ENCODE measurements around the gene ITGA11.

DNA sequence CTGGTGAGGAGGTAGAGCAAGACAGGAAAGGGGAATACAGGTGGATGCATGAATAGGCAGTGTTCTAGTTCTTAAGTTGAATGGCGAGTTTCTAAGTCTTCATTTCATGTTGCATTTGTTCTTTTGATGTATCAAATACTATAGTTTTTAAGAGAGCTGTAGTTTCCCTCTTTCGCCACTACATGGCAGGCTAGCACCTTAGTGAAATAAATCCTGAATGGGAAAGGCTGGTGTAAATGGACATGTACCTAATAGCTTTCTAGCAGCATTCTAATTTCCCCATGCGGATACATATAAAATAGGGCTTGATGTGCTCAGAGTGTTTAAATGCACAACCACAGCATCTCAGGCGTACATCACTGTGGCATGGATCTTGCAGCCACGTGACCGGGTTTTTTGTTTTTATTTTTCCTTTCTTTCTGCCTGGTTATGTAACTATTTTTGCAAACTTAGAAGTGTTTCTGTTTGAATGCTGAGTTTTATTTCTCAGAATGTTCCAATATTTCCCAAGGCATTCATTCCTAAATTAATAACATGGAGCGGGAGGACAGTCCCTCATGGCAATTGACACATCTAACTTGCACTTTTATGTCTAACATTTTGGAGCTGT is 178.9 kb downstream of the ITGA11 start:
- TF ChIP-seq YY1 (IDR thresholded peaks at IDR 0.05; ENCODE audit: insufficient read depth, insufficient read length) (no peak), SUZ12 (IDR thresholded peaks at IDR 0.05; ENCODE audit: extremely low read depth, insufficient read depth, insufficient read length) (no peak), ZNF274 (IDR thresholded peaks at IDR 0.05; ENCODE audit: low read depth, low read length) (no peak)
